Stimulated activated CD4-positive, alpha-beta T cell treated with anti-CD3 and anti-CD28 coated beads, Interleukin-2, amount 100 ng/mL, for 24 hours (primary cell): ENCODE results near the gene DGAT2.

Source experiments
- DNase-seq, 2 donors: peaks; one replicate each; pipeline ENCODE4 v3.0.0-alpha.2; 2020

Gene DGAT2

DNA sequence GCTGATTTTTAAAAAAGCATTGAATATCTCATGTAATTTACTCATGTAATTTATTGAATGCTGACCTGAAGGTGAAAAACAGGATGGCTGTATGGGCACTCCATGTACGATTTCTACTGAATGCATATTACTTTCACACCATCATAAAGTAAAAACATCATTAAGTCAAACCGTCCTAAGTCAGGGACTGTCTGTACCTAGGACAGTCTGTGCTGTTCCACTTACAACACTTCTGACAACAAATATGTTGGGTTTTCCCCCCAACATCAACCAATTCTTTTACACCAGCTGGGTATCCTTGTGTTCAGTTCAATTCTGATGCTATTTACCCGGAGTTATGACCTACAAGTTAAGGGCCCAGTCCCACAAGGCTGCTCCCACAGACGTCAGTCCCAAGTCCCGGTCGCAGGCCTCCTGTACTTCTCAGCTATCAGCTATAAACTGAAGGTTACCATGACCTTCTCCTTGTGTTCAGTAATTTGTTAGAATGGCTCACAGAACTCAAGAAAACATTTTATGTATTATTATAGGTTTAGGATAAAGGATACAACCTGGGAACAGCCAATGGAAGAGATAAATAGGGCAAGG lies 63.4 kb downstream of the DGAT2 start:
- no peak for DNase-seq

- DNase-seq: no peak
These were observed 66.2 kb downstream of the DGAT2 start for GRCh38 chr11:75834728-75835127.

GRCh38 chr11:75836417-75836816 lies 67.8 kb downstream of the DGAT2 start:
- DNase-seq: no peak

DNA sequence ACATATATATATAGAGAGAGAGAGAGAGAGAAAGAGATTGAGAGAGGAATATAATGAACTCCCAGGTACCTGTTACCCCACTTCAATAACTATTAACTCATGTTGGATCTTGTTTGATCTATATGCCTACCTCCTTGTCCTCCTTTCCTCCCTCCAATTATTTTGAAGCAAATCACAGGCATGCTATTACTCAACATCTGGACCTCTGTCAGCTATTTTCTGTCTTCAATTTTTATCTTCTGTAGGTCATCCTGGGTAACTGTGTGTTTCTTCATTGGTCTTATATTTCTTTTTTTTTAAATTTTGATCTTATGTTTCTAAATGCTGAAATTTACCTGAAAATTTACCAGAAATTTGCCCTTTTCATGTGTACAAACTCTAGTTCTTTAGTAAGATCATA lies 71.3 kb downstream of the DGAT2 start:
- DNase-seq: no peak

GRCh38 chr11:75840522-75840921 lies 71.9 kb downstream of the DGAT2 start:
- no peak for DNase-seq

GRCh38 chr11:75841739-75842138 lies 73.2 kb downstream of the DGAT2 start:
- DNase-seq: no peak

- no peak for DNase-seq
These were observed 76.7 kb downstream of the DGAT2 start for GRCh38 chr11:75845324-75845723.

GRCh38 chr11:75849894-75850293 lies 81.3 kb downstream of the DGAT2 start:
- no peak for DNase-seq

GRCh38 chr11:75850787-75851186 lies 82.2 kb downstream of the DGAT2 start:
- no peak for DNase-seq
